ENCODE results near the gene ARHGEF40.

ARHGEF40 gene

DNA sequence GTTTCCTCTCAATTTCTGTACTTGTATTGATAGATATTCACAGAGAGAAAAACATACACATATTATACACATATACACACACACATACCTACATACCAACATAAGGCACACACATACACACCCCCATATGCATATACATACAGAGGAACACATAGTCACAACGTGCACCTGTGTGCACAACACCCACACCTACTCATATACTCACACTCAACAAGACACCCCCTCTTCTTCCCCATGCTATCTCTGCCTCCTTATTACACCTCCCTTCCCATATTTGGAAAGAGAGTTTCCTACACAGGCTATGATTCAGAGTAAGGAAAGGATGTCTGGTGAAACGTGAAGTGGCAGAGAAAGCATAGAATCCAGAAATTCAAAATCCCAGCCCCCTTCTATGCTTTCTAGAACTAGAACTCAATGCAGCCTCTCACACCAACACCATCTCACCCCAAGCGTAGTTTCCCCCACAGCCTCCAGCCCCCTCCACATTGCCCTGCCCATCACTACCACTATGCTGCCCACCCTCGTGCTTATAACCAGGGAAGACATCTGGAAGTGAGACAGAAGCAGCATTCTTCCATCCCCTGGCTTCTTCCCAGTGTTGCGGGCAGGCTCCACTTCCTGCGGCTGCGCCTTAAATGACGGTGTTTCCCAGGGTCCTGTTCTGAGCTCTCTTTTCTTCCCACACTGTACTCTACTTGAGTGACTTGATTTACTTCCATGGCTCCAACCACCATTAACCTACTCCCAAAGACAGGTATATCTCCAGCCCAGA lies 10.1 kb upstream of the ARHGEF40 start:
- no peak for TF ChIP-seq CTCF (IDR thresholded peaks at IDR 0.05; ENCODE audit: borderline replicate concordance, control extremely low read depth, extremely low read depth, insufficient read depth, missing control alignments)
- DNase-seq (ENCODE audit: low spot score) = no peak
- in situ Hi-C loops (cut with MboI; ENCODE audit: low sequenced_read_pairs, unreplicated experiment) = no loop called here

- in situ Hi-C loops (cut with MboI; ENCODE audit: low sequenced_read_pairs, unreplicated experiment) = no loop called here
- TF ChIP-seq CTCF (IDR thresholded peaks at IDR 0.05; ENCODE audit: borderline replicate concordance, control extremely low read depth, extremely low read depth, insufficient read depth, missing control alignments) = no peak
- DNase-seq (ENCODE audit: low spot score) = no peak
These were observed 9.3 kb upstream of the ARHGEF40 start for GRCh38 chr14:21060614-21061346.

DNA sequence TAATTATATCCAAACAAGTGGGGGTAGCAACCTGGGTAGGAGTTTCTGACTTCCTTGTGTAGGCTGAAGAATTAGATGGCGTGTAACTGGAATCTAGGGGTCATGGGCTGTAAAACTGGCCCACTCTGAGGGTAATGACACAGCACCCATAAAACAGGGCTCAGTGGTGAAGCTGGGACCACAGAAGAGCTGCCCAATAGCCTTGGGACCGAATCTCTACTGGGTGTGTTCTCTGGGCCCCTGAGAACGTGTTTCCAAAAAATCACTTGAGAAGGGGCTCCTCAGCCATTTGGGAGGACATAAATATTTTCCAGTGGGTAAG lies 8.8 kb upstream of the ARHGEF40 start:
- no peak for TF ChIP-seq CTCF (IDR thresholded peaks at IDR 0.05; ENCODE audit: borderline replicate concordance, control extremely low read depth, extremely low read depth, insufficient read depth, missing control alignments)
- in situ Hi-C loops (cut with MboI; ENCODE audit: low sequenced_read_pairs, unreplicated experiment) = no loop called here
- no peak for DNase-seq (ENCODE audit: low spot score)

DNA sequence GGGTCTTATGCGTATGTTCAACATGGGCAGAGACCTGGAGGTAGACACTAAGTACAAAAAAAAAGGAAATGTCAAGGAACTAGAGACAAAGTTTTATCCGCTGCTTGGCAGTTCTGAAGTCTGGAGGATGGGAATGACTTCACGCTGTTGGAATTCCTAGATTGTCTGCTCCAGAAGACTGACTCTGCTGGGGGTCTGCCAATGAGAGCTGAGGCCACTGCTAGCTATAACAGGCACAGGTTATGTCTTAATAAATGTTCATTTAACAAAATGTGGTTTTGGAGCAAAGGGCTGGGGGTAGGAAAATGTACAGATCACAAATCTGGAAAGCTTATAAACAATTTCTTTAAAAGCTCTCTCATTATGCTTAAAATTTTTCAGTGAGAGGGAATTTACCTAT lies 6.6 kb upstream of the ARHGEF40 start:
- in situ Hi-C loops (cut with MboI; ENCODE audit: low sequenced_read_pairs, unreplicated experiment) = no loop called here
- no peak for TF ChIP-seq CTCF (IDR thresholded peaks at IDR 0.05; ENCODE audit: borderline replicate concordance, control extremely low read depth, extremely low read depth, insufficient read depth, missing control alignments)
- no peak for DNase-seq (ENCODE audit: low spot score)

- TF ChIP-seq CTCF (IDR thresholded peaks at IDR 0.05; ENCODE audit: borderline replicate concordance, control extremely low read depth, extremely low read depth, insufficient read depth, missing control alignments) = no peak
- in situ Hi-C loops (cut with MboI; ENCODE audit: low sequenced_read_pairs, unreplicated experiment) = no loop called here
- peak; percentile 47 for DNase-seq (ENCODE audit: low spot score)
These were observed 3.1 kb upstream of the ARHGEF40 start for GRCh38 chr14:21066882-21067502.

- DNase-seq (ENCODE audit: low spot score) = peak; percentile 74
- TF ChIP-seq CTCF (IDR thresholded peaks at IDR 0.05; ENCODE audit: borderline replicate concordance, control extremely low read depth, extremely low read depth, insufficient read depth, missing control alignments) = no peak
- in situ Hi-C loops (cut with MboI; ENCODE audit: low sequenced_read_pairs, unreplicated experiment) = no loop called here
These were observed 1.4 kb upstream of the ARHGEF40 start for GRCh38 chr14:21068521-21069387.
